Measurements from ENCODE around the gene ANKRD63.

ANKRD63 gene

DNA sequence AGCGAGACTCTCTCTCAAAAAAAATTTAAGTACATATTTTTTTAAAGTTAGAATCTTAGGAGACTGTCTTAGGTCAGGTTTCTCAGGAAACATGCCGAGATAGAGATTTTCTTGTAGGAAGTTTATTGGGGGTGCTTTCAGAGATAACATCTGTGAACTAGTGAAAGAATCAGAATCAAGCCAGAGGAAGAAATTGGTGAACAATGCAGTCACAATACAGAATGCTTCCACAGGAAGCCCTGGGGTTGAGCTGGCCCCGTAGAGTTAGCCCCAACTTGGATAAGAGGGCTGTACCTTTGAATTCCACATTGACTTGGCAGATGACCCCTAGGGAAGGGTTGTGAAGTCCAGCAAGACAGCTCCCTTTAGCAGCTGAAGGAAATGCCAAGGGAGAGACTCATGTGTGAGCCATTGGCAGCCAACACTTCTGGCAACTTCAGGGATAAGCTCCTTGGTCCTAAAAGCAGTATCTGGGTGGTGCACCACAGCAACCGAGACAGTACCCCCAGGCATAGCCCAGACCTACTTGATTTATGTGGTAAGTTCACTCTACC lies 31.9 kb upstream of the ANKRD63 start:
- no peak overlapping the region for H3K4me3 ChIP-seq (replicated peaks; ENCODE audit: low read depth, low read length)
- TF ChIP-seq, protein P1, sequence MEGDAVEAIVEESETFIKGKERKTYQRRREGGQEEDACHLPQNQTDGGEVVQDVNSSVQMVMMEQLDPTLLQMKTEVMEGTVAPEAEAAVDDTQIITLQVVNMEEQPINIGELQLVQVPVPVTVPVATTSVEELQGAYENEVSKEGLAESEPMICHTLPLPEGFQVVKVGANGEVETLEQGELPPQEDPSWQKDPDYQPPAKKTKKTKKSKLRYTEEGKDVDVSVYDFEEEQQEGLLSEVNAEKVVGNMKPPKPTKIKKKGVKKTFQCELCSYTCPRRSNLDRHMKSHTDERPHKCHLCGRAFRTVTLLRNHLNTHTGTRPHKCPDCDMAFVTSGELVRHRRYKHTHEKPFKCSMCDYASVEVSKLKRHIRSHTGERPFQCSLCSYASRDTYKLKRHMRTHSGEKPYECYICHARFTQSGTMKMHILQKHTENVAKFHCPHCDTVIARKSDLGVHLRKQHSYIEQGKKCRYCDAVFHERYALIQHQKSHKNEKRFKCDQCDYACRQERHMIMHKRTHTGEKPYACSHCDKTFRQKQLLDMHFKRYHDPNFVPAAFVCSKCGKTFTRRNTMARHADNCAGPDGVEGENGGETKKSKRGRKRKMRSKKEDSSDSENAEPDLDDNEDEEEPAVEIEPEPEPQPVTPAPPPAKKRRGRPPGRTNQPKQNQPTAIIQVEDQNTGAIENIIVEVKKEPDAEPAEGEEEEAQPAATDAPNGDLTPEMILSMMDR (IDR thresholded peaks at IDR 0.05; ENCODE audit: low read length, missing control alignments): no peak
- DNase-seq (ENCODE audit: low read depth): peak; percentile 73

DNA sequence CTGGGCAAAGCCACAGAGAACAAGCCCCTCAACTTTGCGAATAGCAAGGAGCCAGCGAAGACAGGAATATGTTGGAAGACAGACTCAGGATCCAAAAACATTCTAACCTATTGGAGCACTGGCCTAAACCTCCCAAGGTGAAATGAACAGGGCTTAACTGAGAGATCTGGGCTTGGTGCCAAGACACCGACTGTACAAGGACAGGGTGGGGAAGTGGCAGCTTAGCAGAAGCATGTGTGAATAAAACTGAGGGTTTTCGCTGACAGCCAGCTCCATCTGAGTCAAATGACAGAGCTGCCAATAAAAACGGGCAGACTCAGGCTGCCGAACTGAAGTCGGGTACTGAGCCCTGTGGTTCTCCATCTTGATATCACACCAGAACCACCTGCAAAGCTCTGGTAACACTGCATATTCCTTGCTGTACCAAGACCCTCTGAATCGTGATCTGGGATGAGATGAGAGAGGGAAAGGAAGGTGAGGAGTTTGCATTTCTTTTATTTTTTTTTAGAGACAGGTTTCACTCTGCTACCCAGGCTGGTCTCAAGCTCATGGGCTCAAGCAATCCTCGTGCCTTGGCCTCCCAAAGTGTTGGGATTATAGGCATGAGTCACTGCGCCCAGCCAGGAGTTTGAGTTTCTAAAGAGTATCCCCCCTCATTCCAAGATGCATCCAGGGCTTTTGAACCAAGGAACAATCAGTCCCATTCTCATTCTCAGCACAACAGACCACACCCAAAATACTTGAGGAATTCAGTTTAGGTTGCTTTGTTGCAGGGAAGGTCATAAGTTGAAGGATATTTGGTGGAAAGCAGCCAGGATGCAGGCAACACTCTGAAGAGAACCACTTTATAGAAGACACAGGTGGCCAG lies 30.9 kb upstream of the ANKRD63 start:
- DNase-seq (ENCODE audit: low read depth): no peak
- TF ChIP-seq, protein P1 (IDR thresholded peaks at IDR 0.05; ENCODE audit: low read length, missing control alignments): no peak
- H3K4me3 ChIP-seq (replicated peaks; ENCODE audit: low read depth, low read length): no peak overlapping the region

DNA sequence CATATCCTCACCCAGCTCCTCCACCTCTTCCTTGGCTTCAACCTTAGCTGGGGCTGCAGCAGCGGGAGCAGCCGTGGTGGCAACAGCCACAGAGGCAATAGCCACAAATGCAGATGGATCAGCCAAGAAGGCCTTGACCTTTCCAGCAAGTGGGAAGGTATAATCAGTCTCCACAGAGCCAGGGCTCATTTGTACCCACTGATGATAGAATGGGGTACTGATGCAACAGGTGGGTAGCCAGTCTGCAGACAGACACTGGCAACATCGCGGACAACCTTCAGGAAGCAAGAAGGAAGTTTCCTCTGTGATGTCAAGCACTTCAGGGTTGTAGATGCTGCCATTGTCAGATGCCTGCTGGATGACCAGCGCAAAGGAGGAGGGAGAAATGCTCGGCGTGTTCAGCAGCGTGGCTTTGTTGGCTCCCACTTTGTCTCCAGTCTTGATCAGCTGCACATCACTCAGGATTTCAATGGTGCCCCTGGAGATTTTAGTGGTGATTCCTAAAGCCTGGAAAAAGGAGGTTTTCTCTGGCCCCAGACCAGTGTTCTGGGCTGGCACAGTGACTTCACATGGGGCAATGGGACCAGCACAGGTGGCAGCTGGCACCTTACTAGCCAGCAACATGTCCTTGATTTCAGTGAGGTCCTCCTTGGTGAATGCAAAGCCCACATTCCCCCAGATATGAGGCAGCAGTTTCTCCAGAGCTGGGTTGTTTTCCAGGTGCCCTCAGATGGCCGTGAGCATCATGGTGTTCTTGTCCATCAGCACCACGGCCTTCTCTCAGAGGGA lies 29.7 kb upstream of the ANKRD63 start:
- DNase-seq (ENCODE audit: low read depth): no peak
- TF ChIP-seq, protein P1 (IDR thresholded peaks at IDR 0.05; ENCODE audit: low read length, missing control alignments): no peak
- H3K4me3 ChIP-seq (replicated peaks; ENCODE audit: low read depth, low read length): no peak overlapping the region

- DNase-seq (ENCODE audit: low read depth): no peak
- H3K4me3 ChIP-seq (replicated peaks; ENCODE audit: low read depth, low read length): no peak overlapping the region
- TF ChIP-seq, protein P1 (IDR thresholded peaks at IDR 0.05; ENCODE audit: low read length, missing control alignments): no peak
Observed at GRCh38 chr15:40310993-40311392, 28.1 kb upstream of the ANKRD63 start.

DNA sequence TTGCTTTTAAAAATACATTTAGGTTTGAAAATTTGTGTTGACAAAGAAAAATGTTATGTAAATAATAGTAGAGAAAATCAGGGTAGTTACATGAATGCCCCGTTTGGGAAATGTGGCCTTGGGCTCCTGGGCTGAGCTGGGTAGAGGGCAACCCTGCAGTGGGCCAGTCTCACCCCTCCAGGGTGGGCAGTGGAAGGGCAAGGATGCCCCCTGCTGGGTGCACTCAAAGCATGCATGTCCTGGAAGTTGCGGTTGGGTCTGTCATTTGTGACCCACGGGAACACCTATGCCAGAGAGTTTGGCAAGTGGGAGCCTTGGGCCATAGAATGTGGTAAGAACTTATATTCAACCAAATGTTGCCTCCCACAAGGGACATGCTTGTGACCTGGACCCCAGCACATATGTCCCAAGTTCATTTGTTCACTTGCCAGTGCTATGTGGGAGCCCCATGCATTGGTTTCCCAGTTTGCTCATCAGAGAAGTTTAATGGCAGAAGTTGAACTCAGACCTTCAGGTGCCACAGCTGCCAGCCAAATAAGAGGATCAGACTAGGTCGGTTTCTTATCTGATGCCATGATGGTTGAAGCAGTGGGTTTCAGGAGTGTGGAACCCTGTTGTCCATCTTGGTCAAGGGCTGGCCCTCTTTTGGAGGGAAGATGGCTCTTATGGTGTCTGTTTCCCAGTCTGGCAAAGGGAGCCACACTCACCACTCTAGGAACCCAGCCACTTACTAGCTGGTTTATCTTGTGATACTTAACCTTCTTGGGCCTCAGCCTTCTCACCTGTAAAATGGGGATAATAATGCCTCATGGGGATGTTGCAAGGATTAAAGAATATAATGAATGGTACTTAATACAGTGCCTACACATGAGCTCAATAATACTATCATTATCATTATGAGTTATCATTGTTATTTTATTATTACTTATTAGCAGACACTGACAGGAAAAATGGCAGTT lies 27.4 kb upstream of the ANKRD63 start:
- H3K4me3 ChIP-seq (replicated peaks; ENCODE audit: low read depth, low read length): no peak overlapping the region
- TF ChIP-seq, protein P1 (IDR thresholded peaks at IDR 0.05; ENCODE audit: low read length, missing control alignments): peak; percentile 78
- DNase-seq (ENCODE audit: low read depth): peak; percentile 59

DNA sequence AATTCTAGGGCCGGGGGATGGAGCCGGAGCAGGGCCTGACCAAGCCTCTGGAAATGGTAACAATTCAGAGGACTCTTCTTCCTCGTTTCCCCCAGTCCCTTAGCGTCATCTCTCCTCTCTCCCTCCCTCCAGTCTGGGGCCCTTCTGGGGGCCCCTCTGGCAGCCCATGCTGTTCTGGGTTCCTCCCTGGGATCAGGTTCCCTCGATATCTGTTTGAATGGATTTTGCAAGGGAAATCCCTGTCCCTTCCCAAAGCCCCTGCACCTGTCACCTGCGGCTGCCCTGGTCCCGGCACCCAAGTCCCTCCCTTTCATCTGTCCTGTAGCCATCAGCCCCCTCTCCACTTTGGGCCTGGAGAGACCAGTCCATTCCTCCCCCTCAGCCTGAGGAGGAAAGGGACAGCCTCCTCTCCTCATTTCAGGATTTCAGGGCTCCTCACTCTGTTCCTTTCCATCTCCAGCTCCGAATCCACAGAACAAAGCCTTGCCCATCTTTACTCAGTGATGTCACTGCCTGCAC lies 26.5 kb upstream of the ANKRD63 start:
- H3K4me3 ChIP-seq (replicated peaks; ENCODE audit: low read depth, low read length): no peak overlapping the region
- DNase-seq (ENCODE audit: low read depth): no peak
- TF ChIP-seq, protein P1 (IDR thresholded peaks at IDR 0.05; ENCODE audit: low read length, missing control alignments): no peak

Measured in fibroblast of pulmonary artery (primary cell).